ENCODE data around the gene AVEN.

DNA sequence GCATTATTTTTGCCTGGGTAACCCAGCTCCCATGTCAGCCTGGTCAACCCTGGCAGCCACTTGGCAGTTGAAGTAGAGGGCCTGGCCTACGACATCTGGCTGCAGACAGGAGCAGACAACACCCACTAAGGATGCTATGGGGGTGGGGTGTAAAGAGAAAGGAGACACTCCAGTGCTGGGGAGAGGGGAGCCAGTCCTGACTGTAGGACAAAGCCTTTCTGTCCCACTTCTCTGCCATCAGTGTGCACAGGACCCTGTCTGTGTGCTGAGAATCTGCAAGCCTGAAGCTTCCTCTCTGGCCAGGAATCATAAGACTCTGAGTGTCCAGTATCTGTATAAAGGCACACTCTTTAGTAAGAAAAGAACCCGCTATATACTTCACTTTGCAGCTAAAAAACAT, 167.0 kb downstream of the AVEN start:
- TF ChIP-seq, protein P1, sequence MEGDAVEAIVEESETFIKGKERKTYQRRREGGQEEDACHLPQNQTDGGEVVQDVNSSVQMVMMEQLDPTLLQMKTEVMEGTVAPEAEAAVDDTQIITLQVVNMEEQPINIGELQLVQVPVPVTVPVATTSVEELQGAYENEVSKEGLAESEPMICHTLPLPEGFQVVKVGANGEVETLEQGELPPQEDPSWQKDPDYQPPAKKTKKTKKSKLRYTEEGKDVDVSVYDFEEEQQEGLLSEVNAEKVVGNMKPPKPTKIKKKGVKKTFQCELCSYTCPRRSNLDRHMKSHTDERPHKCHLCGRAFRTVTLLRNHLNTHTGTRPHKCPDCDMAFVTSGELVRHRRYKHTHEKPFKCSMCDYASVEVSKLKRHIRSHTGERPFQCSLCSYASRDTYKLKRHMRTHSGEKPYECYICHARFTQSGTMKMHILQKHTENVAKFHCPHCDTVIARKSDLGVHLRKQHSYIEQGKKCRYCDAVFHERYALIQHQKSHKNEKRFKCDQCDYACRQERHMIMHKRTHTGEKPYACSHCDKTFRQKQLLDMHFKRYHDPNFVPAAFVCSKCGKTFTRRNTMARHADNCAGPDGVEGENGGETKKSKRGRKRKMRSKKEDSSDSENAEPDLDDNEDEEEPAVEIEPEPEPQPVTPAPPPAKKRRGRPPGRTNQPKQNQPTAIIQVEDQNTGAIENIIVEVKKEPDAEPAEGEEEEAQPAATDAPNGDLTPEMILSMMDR (IDR thresholded peaks at IDR 0.05), result no peak
- TF ChIP-seq POLR2A (IDR thresholded peaks at IDR 0.05) (no peak), POLR2AphosphoS5 (IDR thresholded peaks at IDR 0.05) (no peak), EP300 (IDR thresholded peaks at IDR 0.05) (no peak)
